GM18520 (cell line): Measurements from ENCODE around the gene PRDM12.

Source experiments
- ATAC-seq: cut with Tn5 transposase; IDR thresholded peaks from one replicate; pipeline ENCODE4 v1.9.1; 2021; ENCODE audit not compliant: unreplicated experiment

The PRDM12 gene

GRCh38 chr9:130687615-130688014 is 23.2 kb downstream of the PRDM12 start:
- no peak for ATAC-seq

GRCh38 chr9:130688072-130688471 is 23.7 kb downstream of the PRDM12 start:
- ATAC-seq: no peak

GRCh38 chr9:130689572-130689936 is 25.2 kb downstream of the PRDM12 start:
- no peak for ATAC-seq

DNA sequence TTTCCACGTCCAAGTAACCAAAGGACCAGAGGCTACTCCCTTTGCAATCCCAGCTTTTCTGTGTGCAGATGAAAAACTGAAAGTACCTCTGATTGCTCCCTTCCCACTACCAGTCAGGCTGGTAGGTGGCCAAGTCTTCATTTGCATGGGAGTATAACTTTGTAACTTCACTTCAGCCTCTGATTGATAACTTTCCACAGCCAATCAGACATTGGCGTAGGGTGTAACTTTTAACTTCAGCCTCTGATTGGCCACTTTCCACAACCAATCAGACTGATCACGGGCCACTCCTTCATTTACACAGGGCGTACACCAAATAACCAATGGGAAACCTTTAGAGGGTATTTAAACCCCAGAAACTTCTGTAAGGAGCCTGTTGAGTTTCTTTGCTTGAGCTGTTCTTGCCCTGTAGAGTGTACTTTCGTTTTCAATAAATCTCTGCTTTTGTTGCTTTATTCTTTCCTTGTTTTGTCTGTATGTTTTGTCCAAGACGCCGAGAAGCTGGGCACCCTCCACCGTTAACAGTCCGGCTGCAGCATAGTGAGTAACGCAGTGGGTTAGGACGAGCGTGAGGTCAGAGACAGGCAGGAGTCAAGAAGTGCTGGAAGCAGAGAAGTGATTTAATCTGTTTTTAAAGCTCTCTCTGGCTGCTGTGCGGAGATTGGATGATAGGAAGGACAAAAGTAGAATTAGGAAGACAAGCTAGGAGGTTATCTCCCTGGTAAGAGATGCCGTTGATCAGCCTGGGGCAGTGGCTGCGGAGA is 25.7 kb downstream of the PRDM12 start:
- no peak for ATAC-seq

DNA sequence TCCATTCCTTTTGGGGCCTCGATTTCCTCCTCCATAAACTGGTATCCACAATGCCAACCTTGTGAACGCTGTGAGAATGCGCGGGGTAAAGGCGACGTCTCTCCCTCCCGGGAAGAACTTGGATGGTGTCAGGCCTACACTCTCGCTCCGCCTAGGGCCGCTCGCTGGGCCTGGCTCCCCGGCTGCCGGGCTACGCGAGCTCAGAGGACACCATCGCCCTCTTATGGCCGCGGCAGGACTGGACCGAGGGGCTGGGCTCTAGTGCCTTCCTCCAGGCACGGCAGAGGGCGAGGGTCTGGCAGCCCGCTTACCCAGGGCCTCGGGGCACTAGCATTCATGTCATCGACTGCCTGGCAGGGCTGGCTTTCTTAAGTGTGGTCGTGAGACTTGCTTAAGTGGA is 27.9 kb downstream of the PRDM12 start:
- no peak for ATAC-seq

DNA sequence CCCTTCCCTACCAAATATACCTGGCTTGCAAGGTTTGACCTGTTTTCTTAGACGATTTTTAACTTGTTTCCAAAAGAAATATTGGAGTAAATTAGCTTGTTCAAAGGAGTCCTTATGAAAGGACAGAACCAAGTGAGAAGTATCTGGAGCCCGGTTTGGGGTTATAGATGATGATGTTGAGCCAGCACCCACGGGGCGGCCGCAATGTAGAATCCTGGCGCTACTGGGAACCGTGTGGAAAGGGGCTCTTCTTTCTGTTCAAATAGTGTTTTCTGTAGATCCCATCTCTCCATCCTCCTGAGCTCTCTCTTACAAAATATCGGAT is 28.7 kb downstream of the PRDM12 start:
- no peak for ATAC-seq

DNA sequence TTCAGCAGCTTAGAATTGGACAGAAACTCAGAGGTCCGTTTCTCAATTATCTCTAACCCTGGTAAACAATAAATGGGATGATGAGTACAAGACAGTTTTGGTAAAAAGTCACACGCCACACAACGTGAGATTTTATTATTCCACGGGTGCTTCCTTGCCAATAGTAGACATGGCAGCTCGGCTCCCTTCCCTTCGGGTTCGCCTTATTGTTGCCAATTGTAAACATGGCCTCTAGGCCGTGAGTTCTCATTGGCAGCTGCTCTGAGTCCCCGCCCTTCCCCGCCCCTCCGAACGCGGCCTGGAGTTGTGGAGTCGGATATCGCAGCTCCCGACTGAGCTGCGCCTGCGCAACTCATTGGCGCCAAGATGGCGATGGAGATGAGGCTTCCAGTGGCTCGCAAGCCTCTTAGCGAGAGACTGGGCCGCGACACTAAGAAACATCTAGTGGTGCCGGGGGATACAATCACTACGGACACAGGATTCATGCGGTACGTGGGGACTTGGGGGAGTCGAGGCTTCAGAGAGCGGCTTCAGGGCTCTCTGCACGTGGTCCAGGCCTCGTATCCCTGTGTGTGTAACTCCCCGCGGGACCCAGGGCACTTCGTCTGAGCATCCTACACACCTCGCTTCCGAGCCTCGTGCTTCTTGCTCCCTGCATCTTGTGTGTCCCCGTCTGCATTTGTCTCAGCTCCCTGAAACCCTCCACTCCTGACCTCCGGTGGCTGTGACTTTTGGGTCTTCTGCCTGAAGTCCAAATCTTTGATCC is 29.2 kb downstream of the PRDM12 start, which contains the start of gene EXOSC2:
TSS of gene EXOSC2 (plus strand) at position 355 of the 766 bp plus-strand sequence. CDS start at position 367, 12 bp downstream.
- ATAC-seq: peak; percentile 87

DNA sequence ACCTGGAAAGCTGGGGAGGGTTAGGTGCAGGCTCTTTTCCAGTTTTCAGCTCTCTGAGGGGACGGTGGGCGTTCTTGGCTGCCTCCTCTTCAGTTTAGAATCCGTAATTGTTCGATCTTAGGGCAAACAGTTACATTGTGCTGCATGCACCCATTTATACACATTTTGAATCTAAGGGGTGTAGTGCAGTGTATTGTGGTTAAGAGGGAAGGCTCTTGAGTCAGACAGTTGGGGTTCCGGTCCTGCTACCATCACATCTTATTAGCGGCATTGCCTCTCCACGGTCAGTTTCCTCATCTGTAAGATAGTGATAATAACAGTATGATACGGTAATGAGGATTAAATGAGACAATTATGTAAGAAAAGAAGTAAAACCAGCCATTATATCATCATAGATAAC is 29.8 kb downstream of the PRDM12 start:
- no peak for ATAC-seq

DNA sequence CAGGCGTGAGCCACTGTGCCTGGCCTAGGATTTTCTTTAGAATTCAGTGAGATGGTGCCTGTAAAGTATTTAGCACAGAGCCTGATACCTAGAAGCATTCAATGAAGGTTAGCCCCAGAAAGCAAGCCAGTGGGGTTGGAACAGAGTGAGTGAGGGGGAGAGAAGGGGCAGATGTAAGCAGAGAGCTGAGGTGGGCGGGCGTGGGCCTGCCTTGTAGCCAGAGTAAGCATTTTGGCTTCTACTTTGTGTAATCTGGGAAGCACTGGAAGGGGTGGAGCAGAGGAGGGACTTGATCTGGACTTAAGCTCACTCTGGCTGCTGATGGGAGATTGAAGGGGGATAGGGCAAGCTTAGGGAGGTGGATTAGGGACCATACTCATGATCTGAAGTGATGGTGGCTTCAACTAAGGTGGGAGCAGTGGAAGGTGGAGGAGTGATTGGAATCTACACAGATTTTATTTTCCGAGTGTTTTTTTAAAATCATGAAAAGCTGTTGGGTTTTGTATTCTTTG is 31.8 kb downstream of the PRDM12 start:
- ATAC-seq: no peak

DNA sequence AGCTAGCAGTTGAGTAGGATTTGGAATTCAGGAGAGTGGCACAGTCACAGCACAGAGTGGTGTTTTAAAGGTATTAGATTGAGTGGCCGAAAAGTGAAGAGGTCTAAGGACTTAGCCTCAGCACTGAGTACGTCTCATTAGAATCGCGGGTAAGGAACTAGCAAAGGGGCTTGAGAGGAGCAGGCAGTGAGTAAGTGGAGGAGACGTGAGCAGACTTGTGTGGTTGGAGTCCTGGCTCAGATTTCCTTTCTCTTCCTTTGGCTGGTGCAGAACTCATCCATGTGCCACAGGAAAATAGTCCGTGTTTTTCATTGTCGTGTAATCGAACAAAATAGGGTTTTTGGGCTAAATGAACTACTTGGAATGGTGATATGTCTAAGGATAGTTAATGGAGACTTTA is 32.6 kb downstream of the PRDM12 start:
- no peak for ATAC-seq

DNA sequence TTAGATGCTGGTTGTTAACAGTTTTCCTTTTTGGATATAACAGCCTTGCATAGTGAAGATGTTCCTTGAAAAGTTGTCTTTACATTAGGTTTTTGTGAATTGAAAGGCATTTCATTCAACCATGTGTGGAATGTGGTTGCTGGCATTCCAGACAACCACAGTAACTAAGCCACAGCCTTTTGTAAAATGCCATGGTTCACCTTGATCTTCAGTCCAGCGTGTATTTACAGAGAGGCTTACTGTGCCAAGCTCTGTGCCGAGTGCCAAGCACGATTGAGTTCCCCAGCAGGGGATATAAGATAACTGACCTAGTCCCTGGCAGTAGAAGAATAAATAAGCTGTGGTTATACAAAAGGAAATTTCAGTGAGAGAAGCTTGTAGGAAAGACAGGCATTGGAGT is 34.1 kb downstream of the PRDM12 start:
- no peak for ATAC-seq

DNA sequence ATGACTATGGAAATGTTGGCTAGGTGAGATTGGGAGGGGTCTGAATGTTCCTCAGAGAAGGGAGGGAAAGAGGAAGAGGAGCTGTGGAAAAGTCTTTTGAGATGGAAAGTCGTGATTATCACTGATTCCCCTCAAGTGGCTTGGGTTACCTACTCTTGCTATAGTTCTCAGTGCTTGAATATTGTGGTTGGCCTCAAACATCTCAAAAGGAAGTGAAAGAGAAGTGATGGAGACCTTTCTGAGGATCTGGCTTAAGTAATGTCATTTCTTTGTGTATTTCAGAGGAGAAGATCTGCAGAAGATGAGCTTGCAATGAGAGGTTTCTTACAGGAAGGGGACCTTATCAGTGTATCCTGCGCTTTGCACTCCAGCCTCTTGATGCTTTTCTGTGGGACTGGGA is 34.7 kb downstream of the PRDM12 start:
- no peak for ATAC-seq

GRCh38 chr9:130701059-130702022 is 36.9 kb downstream of the PRDM12 start:
- ATAC-seq: no peak

DNA sequence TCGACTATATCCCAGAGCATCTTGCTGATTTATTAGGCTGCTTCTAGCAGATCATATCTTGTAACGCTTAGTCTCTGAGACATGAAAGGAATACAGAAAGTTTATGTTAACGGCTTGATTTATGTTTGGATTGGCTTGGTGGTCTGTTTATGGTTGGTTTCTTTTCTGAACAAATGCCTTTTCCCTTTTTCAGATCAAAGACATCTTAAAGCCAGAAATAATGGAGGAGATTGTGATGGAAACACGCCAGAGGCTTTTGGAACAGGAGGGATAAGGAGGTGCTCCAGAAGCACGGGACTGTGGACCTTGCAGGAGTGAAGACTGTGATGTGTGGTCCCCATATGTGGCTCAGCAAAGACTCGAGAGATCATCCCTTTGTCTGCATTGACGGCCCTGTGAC is 39.1 kb downstream of the PRDM12 start:
- ATAC-seq: no peak

GRCh38 chr9:130707225-130707976 is 43.0 kb downstream of the PRDM12 start:
- ATAC-seq: no peak

DNA sequence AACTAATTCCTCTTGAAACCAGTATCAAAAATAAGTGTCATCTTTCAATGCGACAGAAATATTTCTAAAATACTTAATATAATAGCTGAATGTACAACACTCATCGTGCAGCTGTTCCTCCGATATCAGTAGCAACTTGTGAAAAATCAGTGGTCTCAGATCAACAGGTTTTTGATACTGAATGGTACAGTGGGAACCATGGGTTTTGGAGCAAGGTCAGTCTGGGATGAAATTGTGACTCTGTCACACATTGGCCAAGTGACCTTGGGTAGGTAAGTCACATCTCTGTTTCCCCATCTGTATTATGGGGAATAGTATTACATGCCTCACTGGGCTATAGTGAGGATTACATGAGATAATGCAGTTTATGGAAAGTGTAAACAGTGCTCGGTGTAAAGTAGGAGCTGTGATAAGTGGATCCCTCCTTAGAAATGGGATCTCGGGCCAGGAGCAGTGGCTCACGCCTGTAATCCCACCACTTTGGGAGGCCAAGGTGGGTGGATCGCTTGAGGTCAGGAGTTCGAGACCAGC is 46.5 kb downstream of the PRDM12 start:
- no peak for ATAC-seq

GRCh38 chr9:130711469-130711868 is 47.1 kb downstream of the PRDM12 start:
- ATAC-seq: no peak

DNA sequence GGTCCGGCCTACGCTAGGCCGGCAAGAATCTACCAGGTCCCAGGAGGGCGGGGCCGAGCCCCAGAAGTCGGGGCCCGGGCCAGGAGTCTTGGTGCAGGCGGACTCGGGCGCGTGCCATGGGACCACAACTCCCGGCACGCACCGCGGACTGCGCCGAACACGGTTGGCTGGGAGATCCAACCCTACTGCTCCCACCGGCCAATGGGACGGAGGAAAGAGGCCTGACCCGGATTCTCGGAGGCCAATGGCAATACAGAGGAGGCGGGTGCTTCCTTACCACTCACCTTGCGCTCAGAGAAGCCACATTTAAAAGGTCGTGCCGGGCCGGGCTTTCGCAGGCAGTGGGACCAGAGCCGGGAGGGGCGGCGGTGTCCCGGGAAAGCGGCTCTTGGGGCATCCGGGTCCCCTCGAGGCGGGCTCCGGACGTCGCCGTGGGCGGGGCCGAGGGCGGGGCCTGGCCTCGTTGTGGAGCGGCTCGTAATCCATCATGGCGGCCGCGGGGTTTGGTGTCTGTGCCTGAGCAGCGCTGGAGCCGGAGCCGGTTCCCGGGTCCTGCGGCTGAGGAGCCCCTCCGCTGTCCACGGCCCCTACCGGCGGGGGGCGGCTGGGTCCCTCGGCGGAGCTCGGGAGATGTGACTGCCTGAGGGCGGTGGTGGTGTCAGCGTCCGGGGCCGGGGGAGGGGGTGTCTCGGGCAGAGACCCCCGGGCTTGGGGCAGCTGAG is 48.3 kb downstream of the PRDM12 start:
- ATAC-seq: peak; percentile 93

GRCh38 chr9:130713286-130713960 is 49.0 kb downstream of the PRDM12 start:
- no peak for ATAC-seq
